K562 (cell line): ENCODE measurements around the gene NEURL4. TPM values are rescaled to one million over a fixed set of nuclear protein-coding genes. Genes with fewer than 3 reads are reported as not detected.

Experiments used
- ATAC-seq: fragments of 200-7000 bp; cut with Tn5 transposase; 3 replicates; pipeline ENCODE4 v1.9.1; 2020; ENCODE audit warnings: moderate library complexity
- BruUV-seq: library from RNA; stranded (reverse); fragments of 400-500 nt; replicated peaks from 2 replicates; lab custom pipeline; 2021; lab: Mats Ljungman, UMichigan
- CTCF ChIA-PET: fragments of 300-600 bp; formaldehyde crosslinking; extraction: SDS; loops from one replicate; lab custom pipeline; 2021; ENCODE audit warnings: low intra/inter-chr PET ratio; lab: Yijun Ruan, JAX
- POLR2A ChIA-PET: fragments of 300-600, 350-650 bp; sonication (Branson Sonifier 250); formaldehyde crosslinking; extraction: SDS; loops from one replicate; lab custom pipeline; 2021; ENCODE audit warnings: antibody characterized with exemption, inconsistent platforms; lab: Yijun Ruan, JAX
- DNase-seq, 4 experiments: peaks; one replicate each; pipeline versions ENCODE4 v3.0.0 to v3.0.0-alpha.2; 2011 to 2018; ENCODE audit warnings: low spot score in 3 of 4, mixed read lengths in 3 of 4; ENCODE audit errors: extremely low read depth in 1 of 4
- FAIRE-seq: peaks from 2 replicates; lab custom pipeline; 2011; peaks lifted over from hg19 to GRCh38; lab: Jason Lieb, UNC
- H2AFZ ChIP-seq: 2 replicates; pipeline ENCODE4 v1.6.0; 2011; ENCODE audit warnings: low read depth, low read length, control low read depth, inconsistent platforms
- H3K27ac ChIP-seq: fragments of 200-600 bp; 3 replicates; pipeline ENCODE4 v1.8.0; 2011; ENCODE audit warnings: low read depth, mild to moderate bottlenecking, control low read depth, inconsistent platforms, low read length, moderate library complexity, mixed read lengths; ENCODE audit errors: extremely low read depth
- H3K27me3 ChIP-seq, 2 experiments: fragments of 300-600 bp in 1 of 2; 2 replicates in 1 of 2; 3 replicates in 1 of 2; pipeline versions ENCODE4 v1.6.0 to v1.8.0; 2011; ENCODE audit warnings: inconsistent platforms in 2 of 2, low read length in 2 of 2, mild to moderate bottlenecking in 1 of 2, mixed read lengths in 1 of 2, moderate library complexity in 1 of 2; ENCODE audit not compliant: control insufficient read depth in 2 of 2, insufficient read depth in 2 of 2
- H3K36me3 ChIP-seq: fragments of 300-600 bp; 3 replicates; pipeline ENCODE4 v1.8.0; 2011; ENCODE audit warnings: mild to moderate bottlenecking, low read length, inconsistent platforms; ENCODE audit not compliant: control insufficient read depth, insufficient read depth
- H3K4me1 ChIP-seq, 2 experiments: fragments of 200-600 bp in 1 of 2; replicated peaks in 1 of 2; 2 replicates in 1 of 2; 3 replicates in 1 of 2; pipeline versions ENCODE4 v1.5.1 to v1.8.0; 2011; ENCODE audit warnings: inconsistent platforms in 2 of 2, low read length in 2 of 2, mild to moderate bottlenecking in 1 of 2, mixed read lengths in 1 of 2, moderate library complexity in 1 of 2; ENCODE audit not compliant: control insufficient read depth in 2 of 2, insufficient read depth in 2 of 2
- H3K4me2 ChIP-seq: 2 replicates; pipeline ENCODE4 v1.6.1; 2011; ENCODE audit warnings: low read length, control low read depth, inconsistent platforms, mixed read lengths; ENCODE audit not compliant: insufficient read depth
- H3K4me3 ChIP-seq: fragments of 200-600 bp; sonication (generic), shearing (Covaris generic); 2 replicates; pipeline ENCODE4 v1.5.1; 2016; ENCODE audit warnings: control low read depth, inconsistent platforms
- H3K79me2 ChIP-seq: fragments of 200-600 bp; 3 replicates; pipeline ENCODE4 v1.8.0; 2011; ENCODE audit warnings: low read length, inconsistent platforms; ENCODE audit not compliant: control insufficient read depth, insufficient read depth
- H3K9ac ChIP-seq, 2 experiments: 2 replicates each; pipeline versions ENCODE4 v1.6.0 to v1.6.1; 2011; ENCODE audit warnings: low read depth in 2 of 2, low read length in 2 of 2, control low read depth in 1 of 2, inconsistent platforms in 1 of 2, mild to moderate bottlenecking in 1 of 2, mixed read lengths in 1 of 2; ENCODE audit not compliant: insufficient read depth in 1 of 2
- H3K9me1 ChIP-seq: one replicate; pipeline ENCODE4 v1.6.0; 2011; ENCODE audit warnings: inconsistent platforms, mild to moderate bottlenecking, low read length, moderate library complexity; ENCODE audit not compliant: control insufficient read depth, insufficient read depth
- H3K9me3 ChIP-seq: replicated peaks from 2 replicates; pipeline ENCODE4 v1.5.1; 2011; ENCODE audit warnings: low read depth, low read length, inconsistent platforms; ENCODE audit not compliant: control insufficient read depth, insufficient read depth
- H4K20me1 ChIP-seq: replicated peaks from 2 replicates; pipeline ENCODE4 v1.6.1; 2011; ENCODE audit warnings: low read length, inconsistent platforms, mixed read lengths; ENCODE audit not compliant: control insufficient read depth, insufficient read depth
- CBX2 ChIP-seq: fragments of 200-600 bp; sonication (generic); IDR thresholded peaks from one replicate; pipeline ENCODE4 v1.6.1; 2012; ENCODE audit warnings: mild to moderate bottlenecking, low read length, inconsistent platforms; ENCODE audit not compliant: insufficient read depth, poor library complexity, severe bottlenecking
- CEBPG ChIP-seq, 3 experiments: fragments of 200-800 bp in 1 of 3; sonication (Bioruptor generic) in 1 of 3; sonication (generic) in 1 of 3; formaldehyde crosslinking in 1 of 3; IDR thresholded peaks in 2 of 3; conservative IDR thresholded peaks in 1 of 3; 2 replicates each; pipeline versions ENCODE4 v1.6.1 to v1.8.0; 2016 to 2022; ENCODE audit warnings: missing compliant biosample characterization in 2 of 3, missing genetic modification characterization in 2 of 3, mild to moderate bottlenecking in 1 of 3, missing genetic modification reagents in 1 of 3
- LCOR ChIP-seq: sonication (generic); formaldehyde crosslinking; IDR thresholded peaks from 2 replicates; pipeline ENCODE4 v1.8.0; 2022; ENCODE audit warnings: mild to moderate bottlenecking, missing genetic modification reagents
- NR3C1 ChIP-seq: sonication (generic); formaldehyde crosslinking; IDR thresholded peaks from 2 replicates; pipeline ENCODE4 v1.8.1; 2022; ENCODE audit warnings: missing genetic modification reagents
- PML ChIP-seq: IDR thresholded peaks from 2 replicates; pipeline ENCODE4 v1.6.1; 2012; ENCODE audit warnings: low read length, inconsistent platforms
- SIN3B ChIP-seq: fragments of 450-650 bp; IDR thresholded peaks from 2 replicates; pipeline ENCODE4 v1.6.1; 2017; ENCODE audit warnings: low read depth, mild to moderate bottlenecking, moderate library complexity
- TBP ChIP-seq: optimal IDR thresholded peaks from 2 replicates; pipeline ENCODE3; 2011; ENCODE audit warnings: low read depth, low read length, improper control_type of control experiment
- TCF7L2 ChIP-seq: fragments of 150-350 bp; IDR thresholded peaks from 2 replicates; pipeline ENCODE4 v1.6.1; 2016; ENCODE audit warnings: low read depth, mild to moderate bottlenecking, low read length, moderate library complexity
- WGBS: fragments of 100-300 bp; shearing (Covaris generic); methylation state at CpG from one replicate; pipeline ENCODE4 v1.1.6; 2016; ENCODE audit warnings: low coverage, mixed read lengths; ENCODE audit not compliant: insufficient coverage; ENCODE audit errors: missing lambda C conversion rate; 5-methylcytosine and 5-hydroxymethylcytosine counted together
- in situ Hi-C: fragments of 300-500 bp; cut with MboI; formaldehyde crosslinking; loops from 4 replicates; pipeline ENCODE4 v1.15.0; 2018; ENCODE audit warnings: inconsistent platforms, mixed read lengths
- intact Hi-C: fragments of 100-400 bp; cut with micrococcal nuclease; formaldehyde crosslinking; loops from 2 replicates; pipeline ENCODE4 v1.14.2; 2022
- polyA plus RNA-seq, 8 experiments: library from polyadenylated mRNA; depleted of rRNA in 4 of 8; stranded (reverse) in 5 of 8; unstranded in 3 of 8; fragments of >200 nt; fragmentation: Nextera tagmentation in 2 of 8; fragmentation: Illumina TruSeq in 1 of 8; extraction: Ambion mirVana in 2 of 8; extraction: Trizol in 1 of 8; gene quantifications; 2 replicates each; pipeline versions ENCODE4 v1.2.1 to v1.2.3, GENCODE V29; 2011 to 2014; ENCODE audit warnings: inconsistent platforms in 1 of 8, missing spikeins in 1 of 8
- total RNA-seq, 7 experiments: library from RNA; depleted of rRNA in 6 of 7; stranded (reverse); fragments of >200 nt in 6 of 7; fragmentation: Illumina TruSeq in 2 of 7; extraction: Trizol in 2 of 7; gene quantifications; 2 replicates each; pipeline versions ENCODE4 v1.2.1 to v1.2.3, GENCODE V29; 2011 to 2021; ENCODE audit warnings: low replicate concordance in 1 of 7
- TF ChIP-seq, protein P1 (sequence below): sonication (generic); formaldehyde crosslinking; IDR thresholded peaks from 2 replicates; pipeline ENCODE4 v1.8.1; 2023; ENCODE audit warnings: missing genetic modification reagents, mild to moderate bottlenecking, borderline replicate concordance
- TF ChIP-seq, protein P2 (sequence below): sonication (generic); formaldehyde crosslinking; IDR thresholded peaks from 2 replicates; pipeline ENCODE4 v1.4.0; 2020; ENCODE audit warnings: mild to moderate bottlenecking, missing genetic modification reagents
- TF ChIP-seq, protein P3 (sequence below): fragments of 450-650 bp; IDR thresholded peaks from 2 replicates; pipeline ENCODE4 v1.6.1; 2016; ENCODE audit warnings: borderline replicate concordance

NEURL4 gene
- total and polyA plus RNA-seq, 9 of the 15 experiments (the other 6 are each of a cell fraction or from before 2014, with no cell fraction given): 0.08 to 37.4 (median 11.5) TPM

DNA sequence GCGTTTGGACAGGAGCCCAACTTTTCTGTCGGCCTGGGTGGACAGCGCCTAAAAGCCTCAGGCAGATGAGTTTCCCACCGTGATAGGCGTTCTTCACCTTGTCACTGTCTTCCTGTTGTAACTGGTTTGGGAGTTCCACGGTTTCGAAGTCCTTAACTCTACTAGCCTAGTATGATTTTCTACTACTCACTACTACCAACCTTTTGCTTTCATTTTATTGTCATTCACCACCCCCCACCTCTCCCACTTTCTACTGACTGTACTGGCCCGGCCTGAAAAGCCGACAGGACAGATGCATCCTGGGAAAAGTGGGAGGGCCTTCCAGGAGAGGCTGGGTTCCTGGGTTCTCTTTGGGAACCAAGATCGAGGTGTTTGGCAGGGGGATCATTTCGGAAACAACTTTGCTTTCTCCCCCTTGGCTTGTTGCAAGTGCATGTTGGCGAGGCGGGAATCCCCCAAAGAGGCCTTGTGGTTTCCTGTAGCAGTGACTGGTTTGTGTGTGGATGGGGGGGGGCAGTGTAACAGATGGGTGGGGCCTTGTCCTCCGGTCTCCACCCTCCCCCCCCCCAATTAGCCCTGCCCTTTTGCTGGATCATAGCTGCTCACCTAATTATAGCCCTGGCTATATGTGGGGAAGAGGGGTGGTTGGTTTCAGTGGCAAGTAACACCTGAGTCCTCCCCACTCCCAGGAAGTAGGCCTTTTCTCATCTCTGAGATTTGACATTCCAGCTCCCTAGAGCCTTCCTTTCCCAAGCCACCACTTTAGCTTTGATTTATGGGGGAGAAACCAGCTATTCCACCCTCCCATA lies 20.3 kb downstream of the NEURL4 start:
- intact Hi-C loops (no loop called here), in situ Hi-C loops (no loop called here)
- TSS peak; percentile 91 for BruUV-seq
- Histone ChIP-seq H3K4me3 (peak overlapping the region; percentile 96), H3K36me3 (peaks cover 53% of the 10 kb centered on the region), H3K9me1 (peaks cover 11% of the 10 kb centered on the region), H2AFZ (no peak overlapping the region), H3K9ac (peak overlapping the region; percentile 99), H3K4me1 (peaks cover 21 to 24% of the 10 kb centered on the region in 2 experiments), H3K9me3 (no peaks in the 10 kb centered on the region), H3K4me2 (peak overlapping the region; percentile 97), H3K79me2 (peaks cover 43% of the 10 kb centered on the region), H4K20me1 (peaks cover 40% of the 10 kb centered on the region), H3K27me3 (no peaks in the 10 kb centered on the region), H3K27ac (peak overlapping the region; percentile 93)
- FAIRE-seq (peak; percentile 79), ATAC-seq (peak; percentile 59), DNase-seq (peak; percentile 35 to 83 (median 56))
- 0% methylated on average over 12 of the region's 14 CpGs for WGBS
- ChIA-PET POLR2A (interaction anchor here (0.6 to 1.6 kb wide), 8 partner anchors 9 to 66 kb away, joined by 3 to 5 read pairs (median 3); partner anchors contain the start of gene NEURL4), CTCF (no interaction called here)
- TF ChIP-seq SIN3B: no peak
- TF ChIP-seq, protein P1, sequence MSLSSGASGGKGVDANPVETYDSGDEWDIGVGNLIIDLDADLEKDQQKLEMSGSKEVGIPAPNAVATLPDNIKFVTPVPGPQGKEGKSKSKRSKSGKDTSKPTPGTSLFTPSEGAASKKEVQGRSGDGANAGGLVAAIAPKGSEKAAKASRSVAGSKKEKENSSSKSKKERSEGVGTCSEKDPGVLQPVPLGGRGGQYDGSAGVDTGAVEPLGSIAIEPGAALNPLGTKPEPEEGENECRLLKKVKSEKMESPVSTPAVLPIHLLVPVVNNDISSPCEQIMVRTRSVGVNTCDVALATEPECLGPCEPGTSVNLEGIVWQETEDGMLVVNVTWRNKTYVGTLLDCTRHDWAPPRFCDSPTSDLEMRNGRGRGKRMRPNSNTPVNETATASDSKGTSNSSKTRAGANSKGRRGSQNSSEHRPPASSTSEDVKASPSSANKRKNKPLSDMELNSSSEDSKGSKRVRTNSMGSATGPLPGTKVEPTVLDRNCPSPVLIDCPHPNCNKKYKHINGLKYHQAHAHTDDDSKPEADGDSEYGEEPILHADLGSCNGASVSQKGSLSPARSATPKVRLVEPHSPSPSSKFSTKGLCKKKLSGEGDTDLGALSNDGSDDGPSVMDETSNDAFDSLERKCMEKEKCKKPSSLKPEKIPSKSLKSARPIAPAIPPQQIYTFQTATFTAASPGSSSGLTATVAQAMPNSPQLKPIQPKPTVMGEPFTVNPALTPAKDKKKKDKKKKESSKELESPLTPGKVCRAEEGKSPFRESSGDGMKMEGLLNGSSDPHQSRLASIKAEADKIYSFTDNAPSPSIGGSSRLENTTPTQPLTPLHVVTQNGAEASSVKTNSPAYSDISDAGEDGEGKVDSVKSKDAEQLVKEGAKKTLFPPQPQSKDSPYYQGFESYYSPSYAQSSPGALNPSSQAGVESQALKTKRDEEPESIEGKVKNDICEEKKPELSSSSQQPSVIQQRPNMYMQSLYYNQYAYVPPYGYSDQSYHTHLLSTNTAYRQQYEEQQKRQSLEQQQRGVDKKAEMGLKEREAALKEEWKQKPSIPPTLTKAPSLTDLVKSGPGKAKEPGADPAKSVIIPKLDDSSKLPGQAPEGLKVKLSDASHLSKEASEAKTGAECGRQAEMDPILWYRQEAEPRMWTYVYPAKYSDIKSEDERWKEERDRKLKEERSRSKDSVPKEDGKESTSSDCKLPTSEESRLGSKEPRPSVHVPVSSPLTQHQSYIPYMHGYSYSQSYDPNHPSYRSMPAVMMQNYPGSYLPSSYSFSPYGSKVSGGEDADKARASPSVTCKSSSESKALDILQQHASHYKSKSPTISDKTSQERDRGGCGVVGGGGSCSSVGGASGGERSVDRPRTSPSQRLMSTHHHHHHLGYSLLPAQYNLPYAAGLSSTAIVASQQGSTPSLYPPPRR: no peak
- TF ChIP-seq CBX2: no peak
- TF ChIP-seq, protein P2, sequence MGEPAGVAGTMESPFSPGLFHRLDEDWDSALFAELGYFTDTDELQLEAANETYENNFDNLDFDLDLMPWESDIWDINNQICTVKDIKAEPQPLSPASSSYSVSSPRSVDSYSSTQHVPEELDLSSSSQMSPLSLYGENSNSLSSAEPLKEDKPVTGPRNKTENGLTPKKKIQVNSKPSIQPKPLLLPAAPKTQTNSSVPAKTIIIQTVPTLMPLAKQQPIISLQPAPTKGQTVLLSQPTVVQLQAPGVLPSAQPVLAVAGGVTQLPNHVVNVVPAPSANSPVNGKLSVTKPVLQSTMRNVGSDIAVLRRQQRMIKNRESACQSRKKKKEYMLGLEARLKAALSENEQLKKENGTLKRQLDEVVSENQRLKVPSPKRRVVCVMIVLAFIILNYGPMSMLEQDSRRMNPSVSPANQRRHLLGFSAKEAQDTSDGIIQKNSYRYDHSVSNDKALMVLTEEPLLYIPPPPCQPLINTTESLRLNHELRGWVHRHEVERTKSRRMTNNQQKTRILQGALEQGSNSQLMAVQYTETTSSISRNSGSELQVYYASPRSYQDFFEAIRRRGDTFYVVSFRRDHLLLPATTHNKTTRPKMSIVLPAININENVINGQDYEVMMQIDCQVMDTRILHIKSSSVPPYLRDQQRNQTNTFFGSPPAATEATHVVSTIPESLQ (CRISPR knock-in tag): no peak
- TF ChIP-seq LCOR (CRISPR knock-in tag): no peak
- no peak for TF ChIP-seq CEBPG (CRISPR knock-in tag; IDR thresholded peaks at IDR 0.05)
- no peak for TF ChIP-seq CEBPG (tag; conservative IDR thresholded peaks at IDR 0.05 in 1 of 2, IDR thresholded peaks at IDR 0.05 in 1 of 2)
- TF ChIP-seq TBP: peak; percentile 79
- TF ChIP-seq TCF7L2: 0 out of 2 replicates have a peak, but pooled peaks have one; percentile 15
- TF ChIP-seq, protein P3, sequence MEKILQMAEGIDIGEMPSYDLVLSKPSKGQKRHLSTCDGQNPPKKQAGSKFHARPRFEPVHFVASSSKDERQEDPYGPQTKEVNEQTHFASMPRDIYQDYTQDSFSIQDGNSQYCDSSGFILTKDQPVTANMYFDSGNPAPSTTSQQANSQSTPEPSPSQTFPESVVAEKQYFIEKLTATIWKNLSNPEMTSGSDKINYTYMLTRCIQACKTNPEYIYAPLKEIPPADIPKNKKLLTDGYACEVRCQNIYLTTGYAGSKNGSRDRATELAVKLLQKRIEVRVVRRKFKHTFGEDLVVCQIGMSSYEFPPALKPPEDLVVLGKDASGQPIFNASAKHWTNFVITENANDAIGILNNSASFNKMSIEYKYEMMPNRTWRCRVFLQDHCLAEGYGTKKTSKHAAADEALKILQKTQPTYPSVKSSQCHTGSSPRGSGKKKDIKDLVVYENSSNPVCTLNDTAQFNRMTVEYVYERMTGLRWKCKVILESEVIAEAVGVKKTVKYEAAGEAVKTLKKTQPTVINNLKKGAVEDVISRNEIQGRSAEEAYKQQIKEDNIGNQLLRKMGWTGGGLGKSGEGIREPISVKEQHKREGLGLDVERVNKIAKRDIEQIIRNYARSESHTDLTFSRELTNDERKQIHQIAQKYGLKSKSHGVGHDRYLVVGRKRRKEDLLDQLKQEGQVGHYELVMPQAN: peak; percentile 51
- peak; percentile 40; the same call in 1 of the 2 replicates for TF ChIP-seq PML
- TF ChIP-seq NR3C1 (CRISPR knock-in tag): no peak
